Fibroblast of peridontal ligament (primary cell): ENCODE results near the gene BRWD1.
A peak's percentile ranks its signal among the peaks of the same experiment; 100 is the strongest.

Experiments
- DNase-seq: peaks from one replicate; pipeline ENCODE4 v3.0.0-alpha.2; 2010; ENCODE audit errors: extremely low read depth

The BRWD1 gene

DNA sequence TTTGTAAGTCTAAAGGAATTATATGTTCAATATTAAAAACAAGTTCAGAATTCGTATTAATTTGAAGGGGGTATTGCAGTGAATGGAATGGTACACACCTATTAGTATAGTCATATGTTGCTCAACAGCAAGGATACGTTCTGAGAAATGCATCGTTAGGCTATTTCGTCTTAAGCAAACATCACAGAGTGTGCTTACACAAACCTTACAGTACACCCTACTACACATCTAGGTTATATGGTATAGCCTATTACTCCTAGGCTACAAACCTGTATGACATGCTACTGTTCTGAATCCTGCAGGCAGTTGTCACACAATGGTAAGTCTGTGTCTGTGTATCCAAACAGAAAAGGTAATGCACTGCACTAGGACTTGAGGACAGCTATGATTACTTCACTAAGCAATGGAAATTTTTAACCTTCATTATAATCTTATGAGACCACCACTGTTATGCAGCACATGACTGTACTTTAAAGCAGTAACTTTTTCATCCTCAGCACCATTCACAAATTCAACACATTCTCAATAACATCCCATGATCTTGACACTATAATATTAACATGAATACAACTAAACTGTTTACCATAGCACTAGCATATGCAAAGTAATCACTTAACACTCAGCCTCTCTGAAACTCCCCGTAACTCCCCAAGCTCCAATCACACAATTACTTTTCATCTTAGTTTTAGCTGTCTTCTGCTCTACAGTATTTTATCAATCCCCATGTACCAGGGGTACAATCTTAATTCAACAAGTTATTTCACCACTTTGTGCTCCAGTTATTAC lies 115.8 kb downstream of the BRWD1 start:
- no peak for DNase-seq

DNA sequence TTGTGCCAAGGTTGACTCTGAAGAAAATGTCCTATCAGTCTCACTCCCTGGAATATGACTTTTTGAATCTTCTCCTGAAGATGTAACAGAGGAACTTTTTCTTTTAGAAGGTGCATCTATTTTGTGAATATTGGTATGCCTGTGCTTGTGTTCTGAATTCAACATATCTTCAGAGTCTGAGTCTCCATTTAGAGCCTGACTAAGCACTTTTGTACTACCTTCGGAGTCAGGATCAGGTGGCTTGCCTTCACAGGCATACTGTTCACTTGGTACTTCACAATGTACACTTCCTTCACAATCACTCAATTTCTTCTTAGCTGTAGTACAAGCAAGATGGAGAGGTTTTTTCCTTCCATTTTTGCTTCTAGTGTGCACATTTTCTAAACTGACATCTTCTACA lies 116.6 kb downstream of the BRWD1 start:
- DNase-seq: no peak

DNA sequence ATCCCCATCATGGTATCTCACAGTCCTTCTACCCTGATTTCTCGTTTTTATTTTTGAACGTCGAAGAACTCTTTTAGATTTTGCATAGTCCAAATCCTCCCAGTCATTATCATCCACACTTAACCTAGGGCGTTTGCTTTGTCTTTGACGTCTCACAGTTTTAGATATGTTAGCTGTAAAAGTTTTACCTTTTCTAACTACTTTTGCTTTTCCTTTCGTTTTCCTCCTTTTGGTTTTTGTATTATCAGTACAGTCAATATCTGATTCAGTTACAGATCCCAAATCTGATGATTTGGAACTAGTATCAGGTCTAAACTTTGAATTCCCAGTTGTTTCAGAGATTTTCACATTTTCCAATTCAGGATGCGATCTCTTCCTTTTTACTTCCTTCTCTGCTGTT lies 117.1 kb downstream of the BRWD1 start:
- no peak for DNase-seq

DNA sequence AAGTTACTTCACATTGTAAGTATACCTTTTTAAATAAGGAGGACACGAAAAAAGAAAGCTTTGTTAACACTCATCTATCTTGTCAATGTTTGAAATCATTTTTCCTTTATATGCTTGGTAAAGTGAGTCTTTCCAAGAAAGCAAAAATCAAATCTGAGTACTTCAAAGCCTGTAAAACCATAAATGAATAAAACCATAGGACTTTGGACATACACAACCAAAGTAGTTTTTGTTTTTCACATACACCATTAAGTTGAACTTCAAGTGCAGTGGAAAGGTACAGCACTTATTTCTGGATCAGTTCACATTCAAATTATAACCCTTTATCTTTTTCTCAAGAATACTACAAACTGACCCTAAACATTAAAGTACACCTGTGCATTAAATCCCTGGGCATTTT lies 120.1 kb downstream of the BRWD1 start:
- no peak for DNase-seq

DNA sequence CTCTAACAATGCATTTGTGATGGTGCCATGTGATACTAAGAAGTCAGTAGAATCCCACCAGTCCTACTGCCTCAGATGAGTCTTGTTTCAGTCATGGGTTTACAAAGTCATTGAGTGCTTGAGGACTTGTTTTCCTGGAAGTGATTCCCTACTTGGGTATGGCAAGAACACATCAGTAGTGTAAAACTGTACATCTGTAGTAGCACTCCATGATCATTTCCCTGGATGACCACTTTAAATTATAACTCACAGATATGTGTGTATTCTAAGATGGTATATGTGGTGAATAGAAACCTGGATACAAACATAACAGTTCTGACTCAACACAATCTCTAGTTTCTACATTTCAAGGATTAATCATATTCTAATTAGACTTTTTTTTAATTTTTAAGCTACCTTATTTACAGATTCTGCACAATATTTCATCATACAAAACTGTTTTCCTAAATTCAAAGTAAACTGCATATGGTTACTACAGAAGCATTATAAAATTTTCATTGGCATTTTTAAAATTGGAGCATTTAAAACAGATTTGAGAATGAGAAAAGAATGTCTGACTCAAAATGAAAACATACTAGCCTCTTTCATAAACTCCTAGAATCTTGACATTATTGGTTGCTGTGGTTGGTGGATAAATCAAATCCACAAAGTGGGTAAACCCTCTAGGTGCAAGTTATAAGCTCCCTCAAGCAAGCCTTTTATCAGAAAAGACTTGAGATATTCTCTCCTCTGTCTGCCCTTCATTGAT lies 123.4 kb downstream of the BRWD1 start:
- DNase-seq: peak; percentile 67

DNA sequence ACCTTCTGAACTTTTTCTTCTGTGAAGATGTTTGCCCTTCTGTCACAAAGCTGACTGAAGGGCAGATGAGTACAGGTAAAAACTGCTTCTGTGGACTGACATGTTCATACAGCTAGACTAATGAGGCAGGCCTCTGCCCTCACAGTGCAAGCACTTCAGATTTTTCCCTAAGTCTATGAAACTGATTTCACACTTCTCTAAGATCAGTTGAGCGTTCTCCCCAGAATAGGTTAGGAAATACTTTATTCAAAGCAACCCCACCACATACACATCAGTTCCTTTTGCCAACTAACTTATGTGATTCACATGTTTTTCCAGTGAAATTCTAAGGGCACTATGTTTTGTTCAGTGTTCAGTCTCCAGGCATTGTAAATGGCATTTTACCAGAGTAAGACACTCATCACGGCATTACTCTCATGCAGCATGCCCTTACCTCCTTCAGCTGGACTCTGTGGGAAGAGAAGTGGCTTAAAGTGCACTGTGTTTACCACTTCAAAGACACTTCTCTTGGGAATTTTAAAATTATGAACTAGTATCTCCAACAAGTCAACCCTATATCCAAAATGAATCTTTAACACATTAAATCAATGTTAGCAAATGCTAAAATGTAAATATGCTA lies 124.8 kb downstream of the BRWD1 start:
- DNase-seq: no peak

DNA sequence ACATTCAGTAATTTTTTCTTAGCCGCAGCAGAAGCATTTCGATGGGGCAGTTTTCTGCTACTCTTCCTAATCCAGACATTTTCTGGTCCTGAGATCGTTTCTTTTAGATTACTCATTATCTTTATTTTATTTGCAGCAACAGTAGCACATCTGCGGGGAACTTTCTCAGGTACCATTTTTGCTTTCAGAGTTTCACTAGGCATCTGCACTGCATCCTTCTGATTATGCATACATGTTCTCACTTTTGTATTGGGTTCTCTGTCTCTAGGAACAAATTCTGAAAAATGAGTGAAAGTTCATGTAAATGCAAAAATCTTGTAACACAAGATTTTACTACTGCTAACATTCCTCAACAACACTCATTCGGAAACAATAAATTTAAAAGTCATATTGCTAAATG lies 126.3 kb downstream of the BRWD1 start:
- no peak for DNase-seq

DNA sequence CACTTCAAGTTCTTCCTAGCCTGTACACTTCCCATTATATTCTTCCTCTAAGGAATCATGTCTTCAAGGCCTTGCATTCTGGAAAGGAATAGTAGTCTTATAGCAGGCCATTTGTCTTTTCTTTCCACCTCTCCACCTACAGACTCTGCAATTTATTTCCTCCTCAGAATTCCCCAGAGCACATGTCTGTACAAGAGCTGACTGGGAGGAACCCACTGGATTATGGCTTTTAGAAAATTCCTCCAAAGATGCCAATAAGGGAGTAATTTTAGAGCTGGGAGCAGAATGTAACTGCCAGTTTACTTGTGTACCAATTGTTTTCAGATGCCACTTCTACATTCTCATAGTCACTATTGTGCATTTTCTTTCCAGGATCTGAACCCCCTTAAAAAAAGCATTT lies 126.8 kb downstream of the BRWD1 start:
- no peak for DNase-seq

DNA sequence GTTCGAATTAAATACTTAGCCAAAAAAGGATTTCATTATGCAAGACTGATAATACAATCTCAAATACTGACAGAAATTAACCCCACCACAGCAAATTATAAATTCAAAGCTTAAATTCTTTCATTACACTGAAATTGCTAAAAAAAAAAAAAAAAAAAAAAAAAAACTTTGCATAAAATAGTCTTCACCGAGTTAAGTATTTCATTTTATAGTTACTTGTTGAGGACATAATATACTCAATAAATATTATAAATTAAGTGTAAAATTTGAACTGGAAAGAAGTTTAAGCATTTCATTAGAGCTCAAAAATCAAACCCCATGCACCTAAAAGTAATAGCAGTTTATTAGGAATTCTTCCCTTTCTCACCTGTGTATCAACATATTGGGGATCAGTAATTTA lies 128.3 kb downstream of the BRWD1 start:
- DNase-seq: no peak

DNA sequence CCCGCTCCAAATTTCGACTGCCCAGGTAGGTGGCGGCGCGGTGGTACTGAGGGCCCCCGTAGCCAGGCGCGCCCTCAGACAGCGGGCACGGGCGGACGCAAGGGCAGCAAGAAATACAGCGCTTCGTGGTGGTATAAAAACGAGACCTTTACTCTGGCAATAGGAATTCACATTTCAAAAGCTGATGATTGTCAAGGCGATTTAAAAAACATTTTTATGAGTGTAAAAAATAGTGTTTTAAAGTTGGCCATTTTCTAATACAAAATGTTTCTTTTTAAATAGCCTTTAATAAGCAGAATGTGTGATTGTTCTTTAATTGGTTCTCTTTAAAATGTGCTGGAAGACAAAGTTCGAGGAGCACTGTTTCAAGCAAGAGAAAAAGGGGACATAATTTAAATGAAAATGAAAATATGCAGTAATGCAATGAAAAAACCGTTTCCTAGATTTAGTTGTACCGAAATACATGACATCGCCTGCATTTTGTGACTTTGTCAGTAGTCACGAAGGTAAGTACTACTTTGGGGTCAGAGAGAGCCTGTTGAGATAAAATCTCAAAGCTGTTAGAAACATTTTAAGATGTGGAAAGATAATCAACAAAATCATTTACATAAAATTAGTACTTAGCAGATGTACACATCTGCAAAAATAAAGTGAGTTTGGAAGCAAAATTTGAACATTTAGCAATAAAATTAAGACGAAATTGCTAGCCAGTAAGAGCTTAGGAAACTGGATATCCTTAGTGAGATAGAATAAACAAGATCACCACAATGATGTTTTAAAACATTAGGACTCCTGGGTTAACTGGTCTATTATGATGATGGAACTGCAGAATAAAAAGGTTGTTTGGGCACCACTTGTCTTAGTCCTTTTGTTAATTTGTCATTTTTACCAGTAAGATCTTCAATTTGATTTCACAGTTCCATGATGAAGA lies 129.1 kb downstream of the BRWD1 start:
- peak; percentile 42 for DNase-seq

DNA sequence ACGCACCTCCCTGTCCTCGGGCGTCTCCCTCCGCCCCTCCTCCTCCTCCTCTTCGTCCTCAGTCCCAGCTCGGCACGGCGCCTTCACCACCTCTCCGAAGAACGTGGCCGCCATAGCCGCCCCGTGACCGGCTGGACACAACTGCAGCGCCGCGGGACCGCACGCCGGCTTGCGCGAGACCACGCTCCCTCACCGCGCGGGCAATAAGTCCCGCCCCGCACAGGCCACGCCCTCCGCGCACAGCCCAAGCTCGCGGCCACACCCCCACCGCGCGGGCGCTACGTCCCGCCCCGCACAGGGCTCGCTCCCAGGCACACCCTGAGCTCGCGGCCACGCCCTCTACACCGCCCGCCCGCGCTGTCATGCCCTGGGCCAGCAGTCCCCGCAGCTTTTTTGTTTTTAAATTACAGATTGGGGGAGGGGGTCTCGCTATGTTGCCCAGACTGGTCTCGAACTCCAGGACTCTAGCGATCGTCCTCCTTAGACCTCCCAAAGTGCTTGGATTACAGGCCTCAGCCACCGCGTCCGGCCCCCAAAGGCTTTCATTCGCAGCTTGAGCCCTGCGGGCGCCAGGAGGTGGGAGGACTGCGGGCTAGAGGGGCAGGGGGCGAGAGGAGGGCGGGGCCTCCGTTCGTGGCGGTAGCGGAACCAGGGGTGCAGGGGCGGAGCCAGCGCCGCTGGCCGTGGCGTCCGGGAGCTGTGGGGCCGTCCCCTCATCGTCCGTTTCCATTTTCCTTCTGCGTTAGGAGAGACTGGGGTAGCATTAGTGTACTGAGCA lies 130.0 kb downstream of the BRWD1 start, which contains the start of gene PSMG1:
PSMG1 (minus strand) TSS at position 180 of the 778 bp plus-strand sequence; CDS start at position 114, 66 bp downstream.
- peak; percentile 89 for DNase-seq

- DNase-seq: peak; percentile 29
Measured at GRCh38 chr21:39182484-39183271, 130.8 kb downstream of the BRWD1 start.

- DNase-seq: peak; percentile 27
Measured at GRCh38 chr21:39182016-39182415, 131.4 kb downstream of the BRWD1 start.

DNA sequence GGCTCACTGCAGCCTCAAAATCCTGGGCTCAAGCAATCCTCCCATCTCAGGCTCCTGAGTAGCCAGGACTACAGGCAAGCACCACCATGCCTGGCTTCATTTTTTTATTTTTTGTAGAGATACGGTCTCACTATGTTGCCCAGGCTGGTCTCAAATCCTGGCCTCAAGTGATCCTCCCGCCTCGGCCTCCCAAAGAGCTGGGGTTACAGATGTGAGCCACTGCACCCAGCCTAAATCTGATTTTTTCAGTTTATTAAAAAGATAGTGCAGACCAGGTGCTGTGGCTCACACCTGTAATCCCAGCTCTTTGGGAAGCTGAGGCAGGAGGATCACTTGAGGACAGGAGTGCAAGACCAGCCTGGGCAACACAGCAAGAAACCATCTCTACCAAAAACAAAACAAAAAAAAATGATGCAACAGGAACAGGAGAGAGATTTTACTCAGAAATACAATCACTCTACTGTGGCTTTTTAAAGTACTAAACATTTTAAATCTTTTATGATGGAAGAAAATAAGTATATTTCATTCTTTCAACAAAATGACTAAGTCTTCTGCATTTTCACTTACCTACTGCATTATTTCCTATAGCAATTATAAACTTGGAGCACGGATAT lies 132.1 kb downstream of the BRWD1 start:
- DNase-seq: no peak

- DNase-seq: no peak
Measured at GRCh38 chr21:39180429-39181019, 132.9 kb downstream of the BRWD1 start.

- no peak for DNase-seq
Measured at GRCh38 chr21:39178421-39178820, 135.0 kb downstream of the BRWD1 start.

GRCh38 chr21:39176271-39176709 lies 137.1 kb downstream of the BRWD1 start:
- peak; percentile 51 for DNase-seq

DNA sequence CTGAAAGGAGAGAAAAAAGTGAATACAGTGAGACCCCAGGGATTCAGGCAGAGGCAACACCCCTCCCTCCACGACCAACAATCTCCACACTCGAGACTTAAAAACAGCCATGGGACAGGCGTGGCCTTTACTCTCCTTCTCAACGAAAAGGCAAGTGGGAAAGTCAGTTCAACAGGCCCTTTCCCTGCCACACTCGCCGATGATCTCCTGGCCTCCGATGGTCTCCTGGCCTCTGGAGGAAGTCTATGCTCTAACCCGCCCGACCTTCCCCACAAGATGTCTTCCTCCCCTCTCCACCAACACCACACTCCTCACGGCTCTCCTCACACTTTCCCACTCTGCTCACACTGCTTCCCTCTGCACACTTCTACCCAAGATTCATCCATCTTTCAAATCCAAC lies 137.8 kb downstream of the BRWD1 start:
- no peak for DNase-seq

DNA sequence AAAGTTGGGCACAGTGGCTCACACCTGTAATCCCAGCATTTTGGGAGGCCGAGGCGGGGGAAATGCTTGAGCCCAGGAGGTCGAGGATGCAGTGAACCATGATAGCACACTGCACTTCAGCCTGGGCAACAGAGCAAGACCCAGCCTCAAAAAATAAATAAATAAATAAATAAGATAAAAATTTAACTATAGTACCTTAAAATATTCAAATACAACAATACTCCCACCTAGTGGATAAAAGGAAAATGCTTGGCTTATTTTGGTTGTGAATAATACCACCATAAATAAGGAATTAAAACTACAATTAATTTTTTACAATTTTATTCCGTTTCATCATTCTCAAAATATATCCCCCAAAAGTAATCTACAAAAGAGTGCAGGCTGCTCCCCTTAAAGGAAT lies 138.3 kb downstream of the BRWD1 start:
- peak; percentile 61 for DNase-seq
